Measurements from ENCODE around the gene CHTF8.

DNA sequence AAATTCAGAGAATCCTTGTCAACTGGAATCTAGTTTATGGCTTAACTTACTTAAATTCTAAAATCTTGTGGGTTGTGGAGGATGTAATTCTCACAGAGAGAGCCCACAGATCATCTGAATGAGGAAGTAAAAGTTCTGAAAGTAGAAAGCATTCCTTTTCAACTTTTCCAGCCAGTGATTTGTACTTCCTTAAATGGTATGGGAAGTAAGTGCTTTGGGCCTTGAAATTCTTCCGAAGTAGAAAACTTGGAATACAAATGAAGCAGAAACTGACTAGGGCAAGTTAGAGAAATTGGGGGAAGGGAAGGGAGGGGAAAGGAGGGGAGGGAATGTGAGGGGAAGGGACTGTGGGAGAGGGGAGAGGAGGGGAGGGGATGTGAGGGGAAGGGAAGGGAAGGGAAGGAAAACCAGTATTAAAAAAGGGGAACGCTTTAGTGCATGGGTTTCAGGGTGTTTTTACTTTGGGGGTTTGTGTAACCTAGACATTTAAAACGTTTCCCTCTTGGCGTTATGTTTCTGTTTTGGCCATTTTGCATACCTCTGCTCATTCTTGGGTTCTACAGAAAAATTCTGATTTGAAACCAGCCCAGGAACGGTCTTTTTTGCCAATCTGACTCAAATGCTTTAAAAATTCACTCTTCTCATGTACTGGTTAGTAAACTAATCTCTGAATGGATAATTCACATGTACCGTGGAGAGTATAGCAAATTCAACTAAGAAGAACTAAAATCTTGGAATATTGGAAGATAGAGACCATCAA, 39.1 kb upstream of the CHTF8 start:
- no peak for TF ChIP-seq TAF1 (IDR thresholded peaks at IDR 0.05; ENCODE audit: low read depth)
- TF ChIP-seq CREB1 (IDR thresholded peaks at IDR 0.05; ENCODE audit: low read depth), result no peak
- no peak for TF ChIP-seq YY1 (IDR thresholded peaks at IDR 0.05; ENCODE audit: low read depth)
- no peak for TF ChIP-seq CEBPB (IDR thresholded peaks at IDR 0.05)
- TF ChIP-seq, protein P1, sequence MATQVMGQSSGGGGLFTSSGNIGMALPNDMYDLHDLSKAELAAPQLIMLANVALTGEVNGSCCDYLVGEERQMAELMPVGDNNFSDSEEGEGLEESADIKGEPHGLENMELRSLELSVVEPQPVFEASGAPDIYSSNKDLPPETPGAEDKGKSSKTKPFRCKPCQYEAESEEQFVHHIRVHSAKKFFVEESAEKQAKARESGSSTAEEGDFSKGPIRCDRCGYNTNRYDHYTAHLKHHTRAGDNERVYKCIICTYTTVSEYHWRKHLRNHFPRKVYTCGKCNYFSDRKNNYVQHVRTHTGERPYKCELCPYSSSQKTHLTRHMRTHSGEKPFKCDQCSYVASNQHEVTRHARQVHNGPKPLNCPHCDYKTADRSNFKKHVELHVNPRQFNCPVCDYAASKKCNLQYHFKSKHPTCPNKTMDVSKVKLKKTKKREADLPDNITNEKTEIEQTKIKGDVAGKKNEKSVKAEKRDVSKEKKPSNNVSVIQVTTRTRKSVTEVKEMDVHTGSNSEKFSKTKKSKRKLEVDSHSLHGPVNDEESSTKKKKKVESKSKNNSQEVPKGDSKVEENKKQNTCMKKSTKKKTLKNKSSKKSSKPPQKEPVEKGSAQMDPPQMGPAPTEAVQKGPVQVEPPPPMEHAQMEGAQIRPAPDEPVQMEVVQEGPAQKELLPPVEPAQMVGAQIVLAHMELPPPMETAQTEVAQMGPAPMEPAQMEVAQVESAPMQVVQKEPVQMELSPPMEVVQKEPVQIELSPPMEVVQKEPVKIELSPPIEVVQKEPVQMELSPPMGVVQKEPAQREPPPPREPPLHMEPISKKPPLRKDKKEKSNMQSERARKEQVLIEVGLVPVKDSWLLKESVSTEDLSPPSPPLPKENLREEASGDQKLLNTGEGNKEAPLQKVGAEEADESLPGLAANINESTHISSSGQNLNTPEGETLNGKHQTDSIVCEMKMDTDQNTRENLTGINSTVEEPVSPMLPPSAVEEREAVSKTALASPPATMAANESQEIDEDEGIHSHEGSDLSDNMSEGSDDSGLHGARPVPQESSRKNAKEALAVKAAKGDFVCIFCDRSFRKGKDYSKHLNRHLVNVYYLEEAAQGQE (IDR thresholded peaks at IDR 0.05; ENCODE audit: low read depth), result no peak

All from Ishikawa (cell line).